Measurements from ENCODE around the gene ITGB5. TPM values are rescaled to one million over a fixed set of nuclear protein-coding genes. Genes with fewer than 3 reads are reported as not detected.

The ITGB5 gene
- total RNA-seq, 1 donor from 2014 or later, result 139 TPM

- H2AFZ ChIP-seq (ENCODE audit: low read depth, low read length), result no peak overlapping the region
- H3K4me2 ChIP-seq (ENCODE audit: low read length), result no peak overlapping the region
- H3K79me2 ChIP-seq (ENCODE audit: insufficient read depth, low read length), result peaks cover 7% of the 10 kb centered on the region
- no peak overlapping the region for H3K27ac Mint-ChIP-seq (ENCODE audit: unreplicated experiment)
- H3K4me3 Mint-ChIP-seq (ENCODE audit: unreplicated experiment), result no peak overlapping the region
- DNase-seq (ENCODE audit: low read depth), result no peak
- H3K27ac ChIP-seq (ENCODE audit: low read depth, low read length), result no peak overlapping the region
- H4K20me1 ChIP-seq (ENCODE audit: insufficient read depth, low read length), result no peaks in the 10 kb centered on the region
- peaks cover 22% of the 10 kb centered on the region for H3K4me1 Mint-ChIP-seq (ENCODE audit: low read depth, unreplicated experiment)
- H3K27me3 Mint-ChIP-seq (ENCODE audit: low read depth, unreplicated experiment), result no peaks in the 10 kb centered on the region
- peaks cover 28% of the 10 kb centered on the region for H3K36me3 Mint-ChIP-seq (ENCODE audit: low read depth, unreplicated experiment)
- no peak for FAIRE-seq
- no peaks in the 10 kb centered on the region for H3K9me3 Mint-ChIP-seq (ENCODE audit: unreplicated experiment)
- H3K4me3 ChIP-seq (ENCODE audit: insufficient read depth, low read depth, low read length), result no peak overlapping the region
- peaks cover 10% of the 10 kb centered on the region for H3K36me3 ChIP-seq (ENCODE audit: insufficient read depth, low read length)
- no peak for TF ChIP-seq EZH2 (IDR thresholded peaks at IDR 0.05; ENCODE audit: insufficient read depth, low read length)
- TF ChIP-seq CTCF (IDR thresholded peaks at IDR 0.05; ENCODE audit: insufficient read depth, low read depth, low read length), result no peak
- H3K9ac ChIP-seq (ENCODE audit: low read length), result no peak overlapping the region
- H3K27me3 ChIP-seq (ENCODE audit: insufficient read depth, low read length), result no peaks in the 10 kb centered on the region
- H3K9me3 ChIP-seq (ENCODE audit: insufficient read depth, low read depth, low read length), result no peaks in the 10 kb centered on the region
- peaks cover 25% of the 10 kb centered on the region for H3K4me1 ChIP-seq (ENCODE audit: insufficient read depth, low read length)
Observed at GRCh38 chr3:124823648-124824047, 63.5 kb downstream of the ITGB5 start.

GRCh38 chr3:124823206-124823605 lies 64.0 kb downstream of the ITGB5 start:
- H3K79me2 ChIP-seq (ENCODE audit: insufficient read depth, low read length), result peaks cover 3% of the 10 kb centered on the region
- no peaks in the 10 kb centered on the region for H3K27me3 ChIP-seq (ENCODE audit: insufficient read depth, low read length)
- H3K36me3 Mint-ChIP-seq (ENCODE audit: low read depth, unreplicated experiment), result peaks cover 28% of the 10 kb centered on the region
- FAIRE-seq, result no peak
- H2AFZ ChIP-seq (ENCODE audit: low read depth, low read length), result no peak overlapping the region
- TF ChIP-seq EZH2 (IDR thresholded peaks at IDR 0.05; ENCODE audit: insufficient read depth, low read length), result no peak
- TF ChIP-seq CTCF (IDR thresholded peaks at IDR 0.05; ENCODE audit: insufficient read depth, low read depth, low read length), result no peak
- H3K9me3 Mint-ChIP-seq (ENCODE audit: unreplicated experiment), result no peaks in the 10 kb centered on the region
- no peaks in the 10 kb centered on the region for H3K9me3 ChIP-seq (ENCODE audit: insufficient read depth, low read depth, low read length)
- no peak for DNase-seq (ENCODE audit: low read depth)
- H3K27ac Mint-ChIP-seq (ENCODE audit: unreplicated experiment), result no peak overlapping the region
- no peak overlapping the region for H3K9ac ChIP-seq (ENCODE audit: low read length)
- H3K36me3 ChIP-seq (ENCODE audit: insufficient read depth, low read length), result peaks cover 6% of the 10 kb centered on the region
- H3K4me3 ChIP-seq (ENCODE audit: insufficient read depth, low read depth, low read length), result no peak overlapping the region
- H3K4me2 ChIP-seq (ENCODE audit: low read length), result no peak overlapping the region
- no peak overlapping the region for H3K27ac ChIP-seq (ENCODE audit: low read depth, low read length)
- H3K4me1 ChIP-seq (ENCODE audit: insufficient read depth, low read length), result peaks cover 25% of the 10 kb centered on the region
- H3K4me1 Mint-ChIP-seq (ENCODE audit: low read depth, unreplicated experiment), result peaks cover 23% of the 10 kb centered on the region
- H3K4me3 Mint-ChIP-seq (ENCODE audit: unreplicated experiment), result no peak overlapping the region
- H3K27me3 Mint-ChIP-seq (ENCODE audit: low read depth, unreplicated experiment), result no peaks in the 10 kb centered on the region
- no peaks in the 10 kb centered on the region for H4K20me1 ChIP-seq (ENCODE audit: insufficient read depth, low read length)

GRCh38 chr3:124821356-124821755 lies 65.8 kb downstream of the ITGB5 start:
- H3K27me3 ChIP-seq (ENCODE audit: insufficient read depth, low read length), result no peaks in the 10 kb centered on the region
- H3K4me1 ChIP-seq (ENCODE audit: insufficient read depth, low read length), result peaks cover 14% of the 10 kb centered on the region
- DNase-seq (ENCODE audit: low read depth) (no peak), FAIRE-seq (no peak)
- peaks cover 16% of the 10 kb centered on the region for H3K36me3 ChIP-seq (ENCODE audit: insufficient read depth, low read length)
- H3K79me2 ChIP-seq (ENCODE audit: insufficient read depth, low read length), result no peaks in the 10 kb centered on the region
- no peak overlapping the region for H3K4me2 ChIP-seq (ENCODE audit: low read length)
- Mint-ChIP-seq H3K27me3 (ENCODE audit: low read depth, unreplicated experiment) (no peaks in the 10 kb centered on the region), H3K4me3 (ENCODE audit: unreplicated experiment) (no peak overlapping the region), H3K9me3 (ENCODE audit: unreplicated experiment) (no peaks in the 10 kb centered on the region), H3K27ac (ENCODE audit: unreplicated experiment) (no peak overlapping the region), H3K36me3 (ENCODE audit: low read depth, unreplicated experiment) (peaks cover 38% of the 10 kb centered on the region), H3K4me1 (ENCODE audit: low read depth, unreplicated experiment) (peaks cover 5% of the 10 kb centered on the region)
- H3K9me3 ChIP-seq (ENCODE audit: insufficient read depth, low read depth, low read length), result no peaks in the 10 kb centered on the region
- no peak overlapping the region for H3K27ac ChIP-seq (ENCODE audit: low read depth, low read length)
- no peak overlapping the region for H3K4me3 ChIP-seq (ENCODE audit: insufficient read depth, low read depth, low read length)
- no peak overlapping the region for H2AFZ ChIP-seq (ENCODE audit: low read depth, low read length)
- H4K20me1 ChIP-seq (ENCODE audit: insufficient read depth, low read length), result no peaks in the 10 kb centered on the region
- no peak overlapping the region for H3K9ac ChIP-seq (ENCODE audit: low read length)
- TF ChIP-seq CTCF (IDR thresholded peaks at IDR 0.05; ENCODE audit: insufficient read depth, low read depth, low read length) (no peak), EZH2 (IDR thresholded peaks at IDR 0.05; ENCODE audit: insufficient read depth, low read length) (no peak)
